ENCODE data around the gene POLE. TPM values are rescaled to one million over a fixed set of nuclear protein-coding genes. Genes with fewer than 3 reads are reported as not detected.

Gene POLE
- total and polyA plus RNA-seq, 2 of the 4 experiments (the other 2 are of a cell fraction): 17.2 to 20.7 TPM

GRCh38 chr12:132700212-132700822 lies 13.2 kb upstream of the POLE start:
- peak; percentile 52 for ATAC-seq (ENCODE audit: low read depth)

More at GRCh38 chr12:132700212-132700822, 13.2 kb upstream of the POLE start:
- CTCF ChIA-PET: no interaction called here
- no peak overlapping the region for H2BK15ac ChIP-seq (ENCODE audit: low read depth, low read length)
- H3K79me1 ChIP-seq (ENCODE audit: low read depth in 1 of 2, low read length in 2 of 2): peaks cover 0 to 6% of the 10 kb centered on the region in 2 experiments; a peak in 1 of 4 replicates
- no peak overlapping the region for H3K27ac ChIP-seq (ENCODE audit: insufficient read depth, low read length)
- DNase-seq: peak; percentile 35
- no peak overlapping the region for H3K18ac ChIP-seq (ENCODE audit: low read depth, low read length)
- H3K4me2 ChIP-seq (ENCODE audit: low read depth, low read length): no peak overlapping the region
- H2AFZ ChIP-seq (replicated peaks; ENCODE audit: low read length, poor library complexity): no peak overlapping the region
- intact Hi-C loops (cut with micrococcal nuclease): no loop called here
- no peak overlapping the region for H3K56ac ChIP-seq (ENCODE audit: extremely low read depth, insufficient read depth, low read length)
- no peak overlapping the region for H4K8ac ChIP-seq (ENCODE audit: low read depth in 2 of 2, low read length in 2 of 2)
- no peaks in the 10 kb centered on the region for H3K4me1 ChIP-seq (ENCODE audit: control insufficient read depth, insufficient read depth, low read length)
- POLR2A ChIA-PET (ENCODE audit: unreplicated experiment): no interaction called here
- dilution Hi-C loops (cut with HindIII; ENCODE audit: low sequenced_read_pairs, unreplicated experiment): no loop called here
- no peak overlapping the region for H3K4ac ChIP-seq (ENCODE audit: low read depth, low read length)
- H2AK9ac ChIP-seq (replicated peaks; ENCODE audit: low read depth, low read length, poor library complexity): no peak overlapping the region
- H4K91ac ChIP-seq (ENCODE audit: insufficient read depth, low read depth, low read length): no peak overlapping the region
- no peak overlapping the region for H2BK20ac ChIP-seq (ENCODE audit: low read depth, low read length)
- no peak overlapping the region for H3K14ac ChIP-seq (replicated peaks; ENCODE audit: low read depth, low read length)
- H4K20me1 ChIP-seq (ENCODE audit: insufficient read depth, low read length): no peaks in the 10 kb centered on the region
- WGBS, 2 experiments (ENCODE audit: extremely low coverage in 2 of 2, insufficient read length in 1 of 2): no CpG with 5 or more reads among the region's 10 CpGs
- H3K9me3 ChIP-seq (ENCODE audit: control insufficient read depth, insufficient read depth, low read length): no peaks in the 10 kb centered on the region
- H3K9me1 ChIP-seq (ENCODE audit: insufficient read depth, low read length): peaks cover 5% of the 10 kb centered on the region; the same call in 1 of the 2 replicates
- no peak overlapping the region for H2AK5ac ChIP-seq (ENCODE audit: low read depth, low read length)
- peaks cover 39% of the 10 kb centered on the region for H3K36me3 ChIP-seq (ENCODE audit: control insufficient read depth, insufficient read depth, low read length)
- H3K27me3 ChIP-seq (ENCODE audit: control insufficient read depth, insufficient read depth, low read length): no peaks in the 10 kb centered on the region
- in situ Hi-C loops (cut with MboI; ENCODE audit: low sequenced_read_pairs): no loop called here
- H2BK5ac ChIP-seq (ENCODE audit: low read depth, low read length, poor library complexity, severe bottlenecking): no peak overlapping the region
- no peak overlapping the region for H4K5ac ChIP-seq (ENCODE audit: low read depth, low read length)
- H3K4me3 ChIP-seq (ENCODE audit: insufficient read depth, low read depth, low read length): no peak overlapping the region
- no peak overlapping the region for H3K23ac ChIP-seq (ENCODE audit: low read depth, low read length)
- no TSS peak for BruUV-seq (replicated peaks)
- no peak for TF ChIP-seq MXI1 (IDR thresholded peaks at IDR 0.05; ENCODE audit: borderline replicate concordance, low read depth, low read length)
- no peak for TF ChIP-seq FOS (IDR thresholded peaks at IDR 0.05; ENCODE audit: low read depth, low read length)
- TF ChIP-seq RAD21 (IDR thresholded peaks at IDR 0.05; ENCODE audit: low read length): no peak
- TF ChIP-seq CHD1 (IDR thresholded peaks at IDR 0.05; ENCODE audit: low read depth, low read length): no peak
- TF ChIP-seq MAFK (IDR thresholded peaks at IDR 0.05; ENCODE audit: low read depth, low read length): no peak
- no peak for TF ChIP-seq CEBPB (IDR thresholded peaks at IDR 0.05; ENCODE audit: low read depth, low read length)
- TF ChIP-seq MAZ (IDR thresholded peaks at IDR 0.05; ENCODE audit: borderline replicate concordance, low read depth, low read length): no peak
- TF ChIP-seq SMC3 (IDR thresholded peaks at IDR 0.05; ENCODE audit: low read depth, low read length): no peak
- TF ChIP-seq RFX5 (IDR thresholded peaks at IDR 0.05; ENCODE audit: low read depth, low read length): no peak
- no peak overlapping the region for H2BK120ac ChIP-seq (ENCODE audit: low read depth, low read length)
- no peak overlapping the region for H3K9ac ChIP-seq (ENCODE audit: low read depth, low read length)

All from IMR-90 (cell line).